Measurements from ENCODE around the gene DENND1C. TPM values are rescaled to one million over a fixed set of nuclear protein-coding genes. Genes with fewer than 3 reads are reported as not detected.
A peak's percentile ranks its signal among the peaks of the same experiment; 100 is the strongest.

Gene DENND1C
- total and polyA plus RNA-seq, 9 of the 15 experiments (the other 6 are each of a cell fraction or from before 2014, with no cell fraction given), result 0.03 to 1.2 (median 0.32) TPM; not detected in 1

DNA sequence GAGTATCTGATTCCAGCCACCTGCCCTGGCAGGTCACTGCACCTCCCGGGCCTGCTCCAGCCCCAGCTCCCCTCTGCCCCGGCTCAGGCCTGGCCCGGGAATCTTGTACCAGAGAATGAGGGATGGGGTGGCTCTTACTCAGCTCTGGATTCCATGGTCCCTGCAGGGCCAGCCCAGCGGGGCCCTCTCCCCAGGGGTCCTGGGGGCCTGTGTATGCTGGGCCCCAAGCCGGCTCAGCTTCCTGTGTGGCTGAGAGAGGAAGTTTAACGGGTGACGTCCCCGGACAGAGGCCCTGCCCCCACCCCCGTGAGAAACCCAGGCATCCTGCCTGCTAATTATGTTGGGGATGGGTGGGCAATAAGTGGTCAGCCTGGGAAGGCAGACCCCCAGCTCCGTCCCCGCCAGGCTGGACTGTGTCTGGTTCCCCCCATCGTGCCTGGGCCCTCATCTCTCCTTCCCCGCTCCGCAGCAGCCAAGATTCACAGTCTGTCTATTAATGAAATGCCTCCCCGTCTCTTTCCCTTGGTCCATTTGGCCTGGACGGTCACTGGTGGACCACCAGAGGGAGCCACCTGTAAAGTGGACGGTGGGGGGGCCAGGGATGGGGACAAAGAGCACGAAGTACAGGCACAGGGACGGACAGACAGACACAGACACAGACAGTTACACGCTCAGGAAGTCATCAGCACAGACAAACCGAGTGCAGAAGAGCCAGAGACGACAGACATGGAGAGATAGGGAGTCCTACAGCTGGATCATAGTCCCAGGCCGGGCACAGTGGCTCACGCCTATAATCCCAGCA lies at the start of gene DENND1C (continued):
- no peak for TF ChIP-seq ILK (tag; IDR thresholded peaks at IDR 0.05; ENCODE audit: borderline replicate concordance, low read depth)
- no peak for TF ChIP-seq IRF2 (CRISPR knock-in tag; IDR thresholded peaks at IDR 0.05)
- no peak for TF ChIP-seq MAFF (IDR thresholded peaks at IDR 0.05; ENCODE audit: low read length)
- no peak for TF ChIP-seq SOX6 (IDR thresholded peaks at IDR 0.05)
- no peak for TF ChIP-seq RBM14 (IDR thresholded peaks at IDR 0.05; ENCODE audit: borderline replicate concordance, insufficient read depth, low read depth, low read length)
- TF ChIP-seq ZNF316 (IDR thresholded peaks at IDR 0.05), result no peak
- TF ChIP-seq, protein P1, sequence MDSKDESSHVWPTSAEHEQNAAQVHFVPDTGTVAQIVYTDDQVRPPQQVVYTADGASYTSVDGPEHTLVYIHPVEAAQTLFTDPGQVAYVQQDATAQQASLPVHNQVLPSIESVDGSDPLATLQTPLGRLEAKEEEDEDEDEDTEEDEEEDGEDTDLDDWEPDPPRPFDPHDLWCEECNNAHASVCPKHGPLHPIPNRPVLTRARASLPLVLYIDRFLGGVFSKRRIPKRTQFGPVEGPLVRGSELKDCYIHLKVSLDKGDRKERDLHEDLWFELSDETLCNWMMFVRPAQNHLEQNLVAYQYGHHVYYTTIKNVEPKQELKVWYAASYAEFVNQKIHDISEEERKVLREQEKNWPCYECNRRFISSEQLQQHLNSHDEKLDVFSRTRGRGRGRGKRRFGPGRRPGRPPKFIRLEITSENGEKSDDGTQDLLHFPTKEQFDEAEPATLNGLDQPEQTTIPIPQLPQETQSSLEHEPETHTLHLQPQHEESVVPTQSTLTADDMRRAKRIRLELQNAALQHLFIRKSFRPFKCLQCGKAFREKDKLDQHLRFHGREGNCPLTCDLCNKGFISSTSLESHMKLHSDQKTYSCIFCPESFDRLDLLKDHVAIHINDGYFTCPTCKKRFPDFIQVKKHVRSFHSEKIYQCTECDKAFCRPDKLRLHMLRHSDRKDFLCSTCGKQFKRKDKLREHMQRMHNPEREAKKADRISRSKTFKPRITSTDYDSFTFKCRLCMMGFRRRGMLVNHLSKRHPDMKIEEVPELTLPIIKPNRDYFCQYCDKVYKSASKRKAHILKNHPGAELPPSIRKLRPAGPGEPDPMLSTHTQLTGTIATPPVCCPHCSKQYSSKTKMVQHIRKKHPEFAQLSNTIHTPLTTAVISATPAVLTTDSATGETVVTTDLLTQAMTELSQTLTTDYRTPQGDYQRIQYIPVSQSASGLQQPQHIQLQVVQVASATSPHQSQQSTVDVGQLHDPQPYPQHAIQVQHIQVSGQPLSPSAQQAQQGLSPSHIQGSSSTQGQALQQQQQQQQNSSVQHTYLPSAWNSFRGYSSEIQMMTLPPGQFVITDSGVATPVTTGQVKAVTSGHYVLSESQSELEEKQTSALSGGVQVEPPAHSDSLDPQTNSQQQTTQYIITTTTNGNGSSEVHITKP (IDR thresholded peaks at IDR 0.05; ENCODE audit: partially characterized antibody), result peak; percentile 22
- no peak for TF ChIP-seq ZNF57 (CRISPR knock-in tag; IDR thresholded peaks at IDR 0.05)
- TF ChIP-seq MBD2 (IDR thresholded peaks at IDR 0.05; ENCODE audit: borderline replicate concordance, low read depth), result no peak
- no peak for TF ChIP-seq ZNF12 (CRISPR knock-in tag; IDR thresholded peaks at IDR 0.05)
- TF ChIP-seq, protein P2, sequence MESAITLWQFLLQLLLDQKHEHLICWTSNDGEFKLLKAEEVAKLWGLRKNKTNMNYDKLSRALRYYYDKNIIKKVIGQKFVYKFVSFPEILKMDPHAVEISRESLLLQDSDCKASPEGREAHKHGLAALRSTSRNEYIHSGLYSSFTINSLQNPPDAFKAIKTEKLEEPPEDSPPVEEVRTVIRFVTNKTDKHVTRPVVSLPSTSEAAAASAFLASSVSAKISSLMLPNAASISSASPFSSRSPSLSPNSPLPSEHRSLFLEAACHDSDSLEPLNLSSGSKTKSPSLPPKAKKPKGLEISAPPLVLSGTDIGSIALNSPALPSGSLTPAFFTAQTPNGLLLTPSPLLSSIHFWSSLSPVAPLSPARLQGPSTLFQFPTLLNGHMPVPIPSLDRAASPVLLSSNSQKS (CRISPR knock-in tag; IDR thresholded peaks at IDR 0.05), result no peak
- TF ChIP-seq ZNF717 (CRISPR knock-in tag; IDR thresholded peaks at IDR 0.05), result no peak
- TF ChIP-seq ZNF586 (CRISPR knock-in tag; conservative IDR thresholded peaks at IDR 0.05), result no peak
- TF ChIP-seq, protein P3, sequence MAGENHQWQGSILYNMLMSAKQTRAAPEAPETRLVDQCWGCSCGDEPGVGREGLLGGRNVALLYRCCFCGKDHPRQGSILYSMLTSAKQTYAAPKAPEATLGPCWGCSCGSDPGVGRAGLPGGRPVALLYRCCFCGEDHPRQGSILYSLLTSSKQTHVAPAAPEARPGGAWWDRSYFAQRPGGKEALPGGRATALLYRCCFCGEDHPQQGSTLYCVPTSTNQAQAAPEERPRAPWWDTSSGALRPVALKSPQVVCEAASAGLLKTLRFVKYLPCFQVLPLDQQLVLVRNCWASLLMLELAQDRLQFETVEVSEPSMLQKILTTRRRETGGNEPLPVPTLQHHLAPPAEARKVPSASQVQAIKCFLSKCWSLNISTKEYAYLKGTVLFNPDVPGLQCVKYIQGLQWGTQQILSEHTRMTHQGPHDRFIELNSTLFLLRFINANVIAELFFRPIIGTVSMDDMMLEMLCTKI (IDR thresholded peaks at IDR 0.05; ENCODE audit: partially characterized antibody), result no peak
- no peak for TF ChIP-seq SRF (CRISPR knock-in tag; IDR thresholded peaks at IDR 0.05)
- no peak for TF ChIP-seq CHD1 (IDR thresholded peaks at IDR 0.05; ENCODE audit: low read length)
- no peak for TF ChIP-seq RUNX1 (IDR thresholded peaks at IDR 0.05; ENCODE audit: low read depth)
- no peak for TF ChIP-seq ZNF696 (CRISPR knock-in tag; conservative IDR thresholded peaks at IDR 0.05)
- TF ChIP-seq, protein P4, sequence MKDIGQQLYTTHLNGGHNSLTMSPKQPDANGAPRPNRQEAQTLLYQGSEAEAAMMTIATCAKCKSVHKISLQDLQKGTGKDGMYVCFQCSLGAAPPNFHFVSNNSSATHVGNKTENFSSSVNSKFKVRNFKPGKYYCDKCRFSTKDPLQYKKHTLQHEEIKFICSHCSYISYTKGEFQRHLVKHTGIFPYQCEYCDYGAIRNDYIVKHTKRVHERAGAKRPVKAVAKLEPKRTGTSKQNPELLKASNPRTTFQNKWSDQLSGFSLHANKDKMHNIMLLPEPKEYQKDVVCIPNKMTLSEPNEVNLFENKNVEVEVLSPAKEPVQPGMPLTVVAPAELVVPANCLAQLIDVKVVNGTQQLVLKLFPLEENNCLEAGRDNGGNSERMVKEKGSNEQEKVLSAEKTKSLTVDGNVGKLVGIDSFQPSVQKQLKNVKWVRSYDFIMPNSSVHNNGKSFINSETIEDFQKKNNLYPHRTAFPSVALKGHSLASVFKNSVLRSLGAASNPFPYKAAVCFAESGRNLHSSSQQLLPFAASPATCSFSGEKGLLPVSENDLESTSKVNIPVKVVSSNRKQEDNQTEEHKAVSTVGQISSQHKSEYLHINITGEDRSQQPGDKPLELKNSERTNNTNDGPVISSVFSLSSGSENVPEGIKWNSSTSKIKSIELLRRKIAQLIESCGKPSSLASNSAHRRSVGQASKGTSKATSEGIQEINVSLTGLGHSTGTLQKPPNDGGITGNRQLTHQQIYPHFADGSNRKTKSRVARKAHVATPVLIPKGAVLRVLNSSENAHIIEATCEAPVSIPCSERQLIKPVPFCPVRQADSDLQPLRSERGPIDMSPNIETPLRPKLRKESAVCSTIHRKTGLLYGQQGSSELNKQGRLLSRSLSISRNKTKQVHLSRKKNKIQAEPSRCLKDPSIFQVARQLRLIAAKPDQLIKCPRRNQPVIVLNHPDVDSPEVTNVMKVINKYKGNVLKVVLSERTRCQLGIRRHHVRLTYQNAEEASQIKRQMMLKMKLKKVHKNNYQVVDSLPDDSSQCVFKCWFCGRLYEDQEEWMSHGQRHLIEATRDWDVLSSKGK (CRISPR knock-in tag; IDR thresholded peaks at IDR 0.05), result no peak

Data from K562 (cell line).